Adrenal gland (tissue), 12 donors: ENCODE data around the gene KCNT1. TPM values are rescaled to one million over a fixed set of nuclear protein-coding genes. Genes with fewer than 3 reads are reported as not detected.

Source experiments
- DNase-seq, 7 donors: peaks; one replicate each; pipeline ENCODE4 v3.0.0-alpha.2; 2019 to 2020
- H3K27ac ChIP-seq, 5 donors: fragments of 200-600 bp; sonication (generic) in 4 of 5; 1 replicate in 3 of 5; 2 replicates in 2 of 5; pipeline versions ENCODE4 v1.5.1 to v1.8.0; 2016 to 2020; ENCODE audit warnings: mild to moderate bottlenecking in 1 of 5
- H3K27me3 ChIP-seq: fragments of 200-600 bp; 2 replicates; pipeline ENCODE4 v1.8.0; 2021
- H3K36me3 ChIP-seq, 2 donors: fragments of 200-600 bp; replicated peaks in 1 of 2; 1 replicate in 1 of 2; 2 replicates in 1 of 2; pipeline versions ENCODE4 v1.5.1 to v1.8.0; 2018 to 2022
- H3K4me1 ChIP-seq, 2 donors: fragments of 200-600 bp; replicated peaks in 1 of 2; 1 replicate in 1 of 2; 2 replicates in 1 of 2; pipeline versions ENCODE4 v1.5.1 to v1.8.0; 2018 to 2021
- H3K4me3 ChIP-seq, 4 donors: fragments of 200-600 bp; sonication (generic) in 3 of 4; one replicate each; pipeline ENCODE4 v1.5.1; 2016 to 2018
- H3K9me3 ChIP-seq, 3 donors: fragments of 200-600 bp; sonication (generic) in 1 of 3; replicated peaks in 1 of 3; 1 replicate in 2 of 3; 2 replicates in 1 of 3; pipeline versions ENCODE4 v1.5.1 to v1.8.0; 2016 to 2021
- CTCF ChIP-seq, 6 experiments: fragments of 450-650 bp in 4 of 6; fragments of 200-600 bp in 2 of 6; sonication (generic) in 1 of 6; IDR thresholded peaks; 1 replicate in 5 of 6; 2 replicates in 1 of 6; pipeline versions ENCODE4 v1.5.1 to v1.8.0; 2016 to 2021; ENCODE audit warnings: antibody characterized with exemption in 6 of 6, mild to moderate bottlenecking in 2 of 6, moderate library complexity in 1 of 6
- POLR2A ChIP-seq, 2 donors: fragments of 450-650 bp; IDR thresholded peaks; one replicate each; pipeline ENCODE4 v1.6.1; 2017; ENCODE audit warnings: antibody characterized with exemption in 2 of 2, mild to moderate bottlenecking in 2 of 2, moderate library complexity in 1 of 2
- WGBS, 4 donors: extraction: QIAGEN DNeasy Blood & Tissue Kit in 2 of 4; methylation state at CpG; one replicate each; pipeline versions ENCODE4 v1.1.5 to v1.1.7; 2013 to 2017; 5-methylcytosine and 5-hydroxymethylcytosine counted together
- intact Hi-C, 2 donors: fragments of 100-400 bp; cut with DNase I; formaldehyde crosslinking; loops; one replicate each; pipeline versions ENCODE4 v1.14.1 to v1.15.0; 2022 to 2023
- polyA plus RNA-seq, 3 donors: library from polyadenylated mRNA; stranded (reverse); fragments of 200-250 nt in 2 of 3; fragments of 350-450 nt in 1 of 3; fragmentation: Illumina TruSeq in 1 of 3; extraction: RNeasy Lipid Tissue Mini Kit (QIAGEN cat#74804) in 1 of 3; gene quantifications; one replicate each; pipeline ENCODE4 v1.2.3, GENCODE V29; 2013 to 2014
- total RNA-seq, 9 donors: library from RNA; depleted of rRNA in 4 of 9; stranded (reverse); fragments of >200 nt in 4 of 9; fragments of 120-200 nt in 1 of 9; fragmentation: NEBNext Ultra II Directional in 1 of 9; extraction: Animal tissue kit (Norgen Biotek cat#: 25700) in 1 of 9; gene quantifications; one replicate each; pipeline versions ENCODE4 v1.1.0 to v1.2.4, GENCODE V29; 2013 to 2023
- donor health status: healthy with polysubstance abuse.
- donor health status: Bipolar disorder and iron deficiency.
- donor health status: DM: yes; HTN: yes; CAD: no.
- donor health status: DM: no; HTN: no; CAD: no.
- donor health status: DM: no; HTN: no; CAD: no.
- donor health status: DM: yes; HTN: yes; CAD: no.

Gene KCNT1
- total and polyA plus RNA-seq, 12 donors, result 0.05 to 2.4 (median 0.24) TPM; not detected in 6

GRCh38 chr9:135674977-135675376 lies 27.0 kb upstream of the KCNT1 start:
- intact Hi-C loops, result no loop called here

GRCh38 chr9:135676891-135677290 lies 25.1 kb upstream of the KCNT1 start:
- H3K36me3 ChIP-seq, result no peaks in the 10 kb centered on the region
- intact Hi-C loops, result no loop called here
- H3K4me3 ChIP-seq, result no peak overlapping the region
- no peak overlapping the region for H3K27ac ChIP-seq
- WGBS, 4 donors, result 86 to 93% (median 90%) methylated on average over 10 to 13 of the region's 13 CpGs
- no peaks in the 10 kb centered on the region for H3K27me3 ChIP-seq
- no peak for TF ChIP-seq CTCF (IDR thresholded peaks at IDR 0.05)
- no peak for TF ChIP-seq POLR2A (IDR thresholded peaks at IDR 0.05)
- no peak for DNase-seq
- no peaks in the 10 kb centered on the region for H3K9me3 ChIP-seq
- H3K4me1 ChIP-seq, result no peaks in the 10 kb centered on the region

More at GRCh38 chr9:135674977-135675376, 27.0 kb upstream of the KCNT1 start:
- H3K4me3 ChIP-seq, result no peak overlapping the region
- H3K27ac ChIP-seq, result no peak overlapping the region
- no peaks in the 10 kb centered on the region for H3K4me1 ChIP-seq
- WGBS, 4 donors, result 73 to 78% (median 74%) methylated on average over 7 to 10 of the region's 10 CpGs
- no peaks in the 10 kb centered on the region for H3K36me3 ChIP-seq
- H3K9me3 ChIP-seq, result no peaks in the 10 kb centered on the region
- TF ChIP-seq CTCF (IDR thresholded peaks at IDR 0.05) (no peak), POLR2A (IDR thresholded peaks at IDR 0.05) (no peak)
- DNase-seq, result no peak
- no peaks in the 10 kb centered on the region for H3K27me3 ChIP-seq

GRCh38 chr9:135677641-135678168 lies 24.3 kb upstream of the KCNT1 start:
- H3K27ac ChIP-seq, result no peak overlapping the region
- H3K9me3 ChIP-seq, result no peaks in the 10 kb centered on the region
- 75 to 77% (median 76%) methylated on average over 12 to 22 of the region's 22 CpGs for WGBS, 4 donors
- no peaks in the 10 kb centered on the region for H3K36me3 ChIP-seq
- no peak for DNase-seq
- intact Hi-C loops, result no loop called here
- H3K4me1 ChIP-seq, result no peaks in the 10 kb centered on the region
- TF ChIP-seq CTCF (IDR thresholded peaks at IDR 0.05) (no peak), POLR2A (IDR thresholded peaks at IDR 0.05) (no peak)
- no peaks in the 10 kb centered on the region for H3K27me3 ChIP-seq
- H3K4me3 ChIP-seq, result no peak overlapping the region

GRCh38 chr9:135678236-135679017 lies 23.6 kb upstream of the KCNT1 start:
- H3K27ac ChIP-seq, result no peak overlapping the region
- H3K27me3 ChIP-seq, result peaks cover 3% of the 10 kb centered on the region
- 86 to 93% (median 89%) methylated on average over 11 to 20 of the region's 20 CpGs for WGBS, 4 donors
- H3K4me1 ChIP-seq, result no peaks in the 10 kb centered on the region
- H3K9me3 ChIP-seq, result no peaks in the 10 kb centered on the region
- DNase-seq, result no peak
- H3K36me3 ChIP-seq, result no peaks in the 10 kb centered on the region
- TF ChIP-seq POLR2A (IDR thresholded peaks at IDR 0.05), result no peak
- no peak for TF ChIP-seq CTCF (IDR thresholded peaks at IDR 0.05)
- H3K4me3 ChIP-seq, result no peak overlapping the region
- intact Hi-C loops, result no loop called here
